Mucosa of rectum (tissue), 2 donors: Measurements from ENCODE around the gene TOR4A.

Source experiments
- H3K27ac ChIP-seq, 2 donors: one replicate each; pipeline ENCODE4 v1.7.0; 2013; ENCODE audit warnings: inconsistent platforms in 2 of 2, low read depth in 2 of 2, low read length in 2 of 2
- H3K27me3 ChIP-seq, 2 donors: one replicate each; pipeline ENCODE4 v1.7.0; 2013; ENCODE audit warnings: low read length in 2 of 2; ENCODE audit not compliant: control insufficient read depth in 2 of 2, insufficient read depth in 2 of 2
- H3K36me3 ChIP-seq, 2 donors: one replicate each; pipeline ENCODE4 v1.7.0; 2013; ENCODE audit warnings: low read length in 2 of 2; ENCODE audit not compliant: control insufficient read depth in 2 of 2, insufficient read depth in 2 of 2
- H3K4me1 ChIP-seq, 2 donors: one replicate each; pipeline ENCODE4 v1.7.0; 2013; ENCODE audit warnings: low read length in 2 of 2, mild to moderate bottlenecking in 1 of 2; ENCODE audit not compliant: control insufficient read depth in 2 of 2, insufficient read depth in 2 of 2
- H3K4me3 ChIP-seq, 2 donors: one replicate each; pipeline ENCODE4 v1.7.0; 2013; ENCODE audit warnings: low read length in 2 of 2
- H3K9ac ChIP-seq, 2 donors: one replicate each; pipeline ENCODE4 v1.7.0; 2013; ENCODE audit warnings: low read length in 2 of 2, low read depth in 1 of 2, mild to moderate bottlenecking in 1 of 2
- H3K9me3 ChIP-seq, 2 donors: one replicate each; pipeline ENCODE4 v1.7.0; 2013; ENCODE audit warnings: low read length in 2 of 2; ENCODE audit not compliant: control insufficient read depth in 2 of 2
- donor health status: healthy.
- donor health status: Normal muscosa, but diverticular disease.

Gene TOR4A

DNA sequence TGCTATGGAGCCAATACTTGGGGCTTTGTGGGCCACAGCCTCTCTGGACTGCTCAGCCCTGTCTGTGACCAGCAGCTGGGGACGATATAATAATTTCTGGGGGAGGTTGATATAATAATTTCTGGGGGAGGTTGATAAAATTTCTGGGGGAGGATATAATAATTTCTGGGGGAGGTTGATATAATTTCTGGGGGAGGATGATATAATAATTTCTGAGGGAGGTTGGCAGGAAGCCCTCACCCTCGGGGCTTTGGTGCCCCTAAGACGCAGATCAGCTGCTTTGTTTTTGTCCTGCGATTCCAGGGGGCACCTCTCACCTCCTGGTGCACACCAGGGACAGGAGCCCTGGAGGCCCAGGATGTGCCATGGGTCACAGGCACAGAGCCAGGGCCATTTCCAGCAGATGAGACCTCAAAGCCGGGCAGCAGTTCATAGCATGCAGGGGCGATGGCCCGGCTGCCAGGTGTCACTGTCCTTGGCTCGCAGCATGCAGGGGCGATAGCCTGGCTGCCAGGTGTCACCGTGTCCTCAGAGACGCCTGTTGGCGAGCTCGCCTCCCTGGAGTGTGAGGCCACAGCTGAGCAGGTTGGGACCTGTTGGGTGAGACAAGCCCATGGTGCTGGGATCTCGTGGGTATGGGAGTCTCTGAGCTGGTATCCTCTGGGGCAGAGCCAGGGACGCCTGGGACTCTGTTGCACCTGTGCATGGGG lies 3.8 kb upstream of the TOR4A start:
- H3K9ac ChIP-seq = peak overlapping the region in 1 of 2 donors; percentile 73
- peak overlapping the region; percentile 63 to 90 for H3K27ac ChIP-seq
- peaks cover 27 to 47% of the 10 kb centered on the region in 2 donors for H3K4me1 ChIP-seq

GRCh38 chr9:137275203-137275587 lies 2.3 kb upstream of the TOR4A start:
- Histone ChIP-seq H3K27me3 (no peaks in the 10 kb centered on the region), H3K27ac (no peak overlapping the region), H3K4me1 (peaks cover 19 to 35% of the 10 kb centered on the region in 2 donors), H3K9me3 (no peaks in the 10 kb centered on the region), H3K36me3 (peaks cover 15 to 19% of the 10 kb centered on the region in 2 donors), H3K4me3 (no peak overlapping the region), H3K9ac (peak overlapping the region in 1 of 2 donors; percentile 1)

More for the DNA sequence above, 3.8 kb upstream of the TOR4A start:
- H3K36me3 ChIP-seq = peaks cover 6 to 10% of the 10 kb centered on the region in 2 donors
- H3K4me3 ChIP-seq = no peak overlapping the region
- H3K27me3 ChIP-seq = no peaks in the 10 kb centered on the region
- no peaks in the 10 kb centered on the region for H3K9me3 ChIP-seq

DNA sequence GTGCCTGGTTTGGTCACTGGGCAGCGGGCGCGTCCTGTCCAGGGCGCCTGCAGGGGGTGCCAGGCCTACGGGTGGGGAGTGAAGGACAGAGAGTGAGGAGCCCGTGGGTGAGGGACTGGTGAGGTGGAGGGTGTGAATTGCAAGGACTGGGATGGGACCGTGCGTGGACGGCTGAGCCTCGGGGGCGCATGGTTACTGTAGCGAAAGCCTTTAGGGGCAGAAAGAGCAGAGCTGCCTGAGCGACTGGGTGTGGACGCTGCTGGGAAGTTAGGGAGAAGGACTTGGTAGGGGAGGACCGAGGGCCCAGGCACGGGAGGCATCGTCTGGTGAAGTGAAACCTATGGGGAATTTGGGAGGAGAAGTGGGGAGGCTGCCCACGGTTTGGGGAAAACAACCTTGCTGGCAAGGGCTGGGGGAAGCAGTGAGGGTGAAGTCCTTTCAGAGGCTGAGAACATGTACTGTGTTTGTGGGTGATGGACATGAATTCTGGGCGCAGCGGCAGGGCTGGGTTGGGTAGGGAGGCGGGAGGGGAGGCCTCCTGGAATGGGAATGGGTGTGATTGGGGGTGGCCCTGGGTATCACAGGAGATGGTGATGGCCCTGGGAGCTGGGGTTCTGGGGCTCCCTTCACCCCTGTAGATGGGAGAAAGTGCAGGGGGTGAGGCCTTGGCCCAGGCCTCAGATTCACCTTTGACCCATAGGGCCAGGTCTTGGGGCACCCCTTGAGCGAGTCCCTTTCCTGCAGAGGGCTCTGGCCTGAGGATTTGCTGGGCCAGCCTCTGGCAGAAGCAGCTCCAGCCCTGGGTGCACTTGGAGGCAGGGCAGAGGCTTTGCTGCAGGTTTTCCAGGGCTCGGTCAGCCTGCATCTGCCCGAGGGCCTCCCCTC lies 1.7 kb upstream of the TOR4A start:
- Histone ChIP-seq H3K4me3 (no peak overlapping the region), H3K36me3 (peaks cover 15 to 19% of the 10 kb centered on the region in 2 donors), H3K27ac (peak overlapping the region; percentile 91 to 96), H3K4me1 (peaks cover 19 to 35% of the 10 kb centered on the region in 2 donors), H3K9me3 (no peaks in the 10 kb centered on the region), H3K9ac (peak overlapping the region in 1 of 2 donors; percentile 1), H3K27me3 (no peaks in the 10 kb centered on the region)

- Histone ChIP-seq H3K27me3 (no peaks in the 10 kb centered on the region), H3K4me1 (peaks cover 21 to 35% of the 10 kb centered on the region in 2 donors), H3K27ac (peak overlapping the region; percentile 91 to 96), H3K4me3 (peak overlapping the region; percentile 85), H3K9me3 (no peaks in the 10 kb centered on the region), H3K9ac (peak overlapping the region; percentile 92 to 99), H3K36me3 (peaks cover 16 to 19% of the 10 kb centered on the region in 2 donors)
Measured at GRCh38 chr9:137276473-137277328, 825 bp upstream of the TOR4A start.

- H3K9me3 ChIP-seq = no peaks in the 10 kb centered on the region
- peaks cover 19 to 20% of the 10 kb centered on the region in 2 donors for H3K36me3 ChIP-seq
- H3K4me1 ChIP-seq = peaks cover 21 to 35% of the 10 kb centered on the region in 2 donors
- H3K27ac ChIP-seq = peak overlapping the region; percentile 91 to 96
- H3K9ac ChIP-seq = peak overlapping the region; percentile 92 to 99
- H3K27me3 ChIP-seq = no peaks in the 10 kb centered on the region
- H3K4me3 ChIP-seq = peak overlapping the region; percentile 85
Measured at GRCh38 chr9:137278061-137278701, 655 bp downstream of the TOR4A start.

GRCh38 chr9:137278721-137279711 lies 1.5 kb downstream of the TOR4A start:
- Histone ChIP-seq H3K4me1 (peaks cover 21 to 31% of the 10 kb centered on the region in 2 donors), H3K27me3 (no peaks in the 10 kb centered on the region), H3K36me3 (peaks cover 16 to 17% of the 10 kb centered on the region in 2 donors), H3K4me3 (peak overlapping the region; percentile 85), H3K9ac (peak overlapping the region in 1 of 2 donors; percentile 99), H3K27ac (peak overlapping the region; percentile 91 to 96), H3K9me3 (no peaks in the 10 kb centered on the region)

GRCh38 chr9:137279741-137280473 lies 2.4 kb downstream of the TOR4A start:
- no peak overlapping the region for H3K27ac ChIP-seq
- peaks cover 16 to 17% of the 10 kb centered on the region in 2 donors for H3K36me3 ChIP-seq
- no peaks in the 10 kb centered on the region for H3K27me3 ChIP-seq
- peaks cover 21 to 24% of the 10 kb centered on the region in 2 donors for H3K4me1 ChIP-seq
- no peak overlapping the region for H3K9ac ChIP-seq
- H3K4me3 ChIP-seq = no peak overlapping the region
- H3K9me3 ChIP-seq = no peaks in the 10 kb centered on the region

DNA sequence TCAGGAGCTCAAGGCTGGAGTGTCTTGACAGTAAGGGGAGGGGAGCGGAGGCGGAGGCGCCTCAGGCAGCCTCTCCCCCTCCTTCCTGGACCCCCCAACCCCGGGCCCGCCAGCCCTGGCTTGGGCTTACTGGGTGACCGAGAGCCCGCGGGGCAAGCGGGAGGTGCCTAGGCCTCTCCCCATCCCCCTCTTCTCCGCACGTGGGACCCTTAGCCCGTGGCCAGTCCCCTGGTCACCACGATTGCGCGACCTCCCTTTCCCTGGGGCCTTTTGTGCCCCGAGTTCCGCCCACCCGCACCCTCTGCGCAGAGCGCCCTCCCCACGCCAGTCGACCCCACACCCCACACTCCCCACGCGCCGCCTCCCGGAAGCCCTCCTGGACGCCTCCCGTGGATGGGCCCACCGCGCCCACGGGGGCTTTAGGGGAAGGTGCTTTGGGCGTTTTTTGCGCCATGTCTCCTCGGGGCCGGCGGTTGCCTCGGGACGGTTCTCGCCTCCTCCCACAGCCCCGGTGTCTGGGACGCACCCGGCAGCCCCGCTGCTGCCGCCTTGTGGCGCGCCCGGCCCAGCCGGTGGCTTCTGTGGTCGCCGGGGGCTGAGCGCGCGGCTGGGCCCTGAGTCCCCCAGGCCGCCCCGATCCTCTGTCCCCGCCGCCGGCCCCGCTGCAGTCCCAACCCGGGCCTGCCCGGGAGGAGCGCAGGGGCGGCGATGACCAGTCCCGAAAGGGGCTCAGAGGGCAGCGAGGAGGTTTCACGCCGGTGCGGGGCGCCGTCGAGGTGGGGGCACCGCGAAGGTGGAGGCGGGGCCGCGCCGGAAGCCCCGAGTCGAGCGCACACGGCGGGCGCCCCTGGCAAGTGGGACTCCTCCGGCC lies 3.2 kb downstream of the TOR4A start:
- Histone ChIP-seq H3K4me1 (peaks cover 18 to 21% of the 10 kb centered on the region in 2 donors), H3K4me3 (no peak overlapping the region), H3K9me3 (no peaks in the 10 kb centered on the region), H3K9ac (no peak overlapping the region), H3K36me3 (peaks cover 16 to 17% of the 10 kb centered on the region in 2 donors), H3K27ac (no peak overlapping the region), H3K27me3 (no peaks in the 10 kb centered on the region)
